ENCODE measurements around the gene C19orf81.

C19orf81 gene

GRCh38 chr19:50708179-50708879, 59.1 kb downstream of the C19orf81 start:
- H3K4me3 ChIP-seq (ENCODE audit: low read depth, low read length) = no peak overlapping the region
- no peak for DNase-seq (ENCODE audit: low read depth)
- no peak for TF ChIP-seq CTCF (IDR thresholded peaks at IDR 0.05; ENCODE audit: low read depth, low read length, missing control alignments)

Data from GM12864 (cell line).